CD4-positive, alpha-beta T cell (primary cell): ENCODE measurements around the gene SUPT4H1. TPM values are rescaled to one million over a fixed set of nuclear protein-coding genes. Genes with fewer than 3 reads are reported as not detected.

Experiments
- ATAC-seq: fragments of 200-7000 bp; cut with Tn5 transposase; one replicate; pipeline ENCODE4 v1.10.0; 2022; ENCODE audit warnings: mild to moderate bottlenecking; ENCODE audit not compliant: poor library complexity
- CTCF ChIA-PET: fragments of 350-600 bp; sonication (Branson Sonifier 250); formaldehyde crosslinking; loops from one replicate; lab custom pipeline; 2021; ENCODE audit warnings: antibody characterized with exemption, inconsistent platforms; lab: Charles Lee
- POLR2A ChIA-PET: fragments of 350-600 bp; sonication (Branson Sonifier 250); formaldehyde crosslinking; loops from one replicate; lab custom pipeline; 2021; ENCODE audit warnings: antibody characterized with exemption, inconsistent platforms; lab: Charles Lee
- DNase-seq, 14 experiments: peaks; one replicate each; pipeline ENCODE4 v3.0.0-alpha.2; 2013 to 2020; ENCODE audit warnings: mixed read lengths in 2 of 14
- H3K27ac ChIP-seq, 2 donors: one replicate each; pipeline versions ENCODE4 v1.5.1 to v1.7.0; 2013; ENCODE audit warnings: low read length in 2 of 2, low read depth in 1 of 2, mild to moderate bottlenecking in 1 of 2
- H3K27me3 ChIP-seq, 2 experiments: 1 replicate in 1 of 2; 2 replicates in 1 of 2; pipeline versions ENCODE4 v1.6.1 to v1.7.0; 2013; ENCODE audit warnings: low read length in 2 of 2, control low read depth in 1 of 2, mild to moderate bottlenecking in 1 of 2, moderate library complexity in 1 of 2; ENCODE audit not compliant: insufficient read depth in 2 of 2, control insufficient read depth in 1 of 2
- H3K36me3 ChIP-seq: one replicate; pipeline ENCODE4 v1.6.1; 2013; ENCODE audit warnings: low read length, control low read depth; ENCODE audit not compliant: insufficient read depth
- H3K4me1 ChIP-seq: one replicate; pipeline ENCODE4 v1.6.1; 2013; ENCODE audit warnings: low read length, control low read depth; ENCODE audit not compliant: insufficient read depth
- H3K4me3 ChIP-seq: one replicate; pipeline ENCODE4 v1.5.1; 2013; ENCODE audit warnings: mild to moderate bottlenecking, low read length, moderate library complexity
- H3K9me3 ChIP-seq, 2 experiments: 1 replicate in 1 of 2; 2 replicates in 1 of 2; pipeline versions ENCODE4 v1.6.1 to v1.7.0; 2013; ENCODE audit warnings: low read length in 2 of 2, mild to moderate bottlenecking in 2 of 2, control low read depth in 1 of 2, moderate library complexity in 1 of 2; ENCODE audit not compliant: control insufficient read depth in 1 of 2, insufficient read depth in 1 of 2
- H3K27ac Mint-ChIP-seq: one replicate; pipeline ENCODE4 v1.8.0; 2020; ENCODE audit warnings: mixed read lengths
- H3K27me3 Mint-ChIP-seq: one replicate; pipeline ENCODE4 v1.8.0; 2021; ENCODE audit warnings: mixed read lengths
- H3K36me3 Mint-ChIP-seq: one replicate; pipeline ENCODE4 v1.8.0; 2021; ENCODE audit warnings: low read depth, mixed read lengths
- H3K4me1 Mint-ChIP-seq: one replicate; pipeline ENCODE4 v1.8.0; 2021; ENCODE audit warnings: low read depth, mixed read lengths
- H3K4me3 Mint-ChIP-seq: one replicate; pipeline ENCODE4 v1.8.0; 2020; ENCODE audit warnings: mild to moderate bottlenecking, mixed read lengths
- H3K9me3 Mint-ChIP-seq: one replicate; pipeline ENCODE4 v1.8.0; 2020; ENCODE audit warnings: mixed read lengths
- intact Hi-C, 2 experiments: fragments of 100-400 bp; cut with DNase I in 1 of 2; cut with micrococcal nuclease in 1 of 2; formaldehyde crosslinking; loops; one replicate each; pipeline versions ENCODE4 v1.15.1 to v1.9.0; 2023 to 2025; cut with DNase I, micrococcal nuclease
- total RNA-seq, 174 experiments: library from RNA in 2 of 174; stranded (reverse) in 2 of 174; gene quantifications; one replicate each; pipeline ENCODE4 v1.2.3 and lab custom pipeline; 2021 to 2026
- TF ChIP-seq, protein P1 (sequence below): fragments of 200-600 bp; IDR thresholded peaks from one replicate; pipeline ENCODE4 v1.8.0; 2022; ENCODE audit warnings: antibody characterized with exemption, mild to moderate bottlenecking

The SUPT4H1 gene
- total RNA-seq, 2 experiments from 2014 or later: 46.5 to 47.0 TPM

DNA sequence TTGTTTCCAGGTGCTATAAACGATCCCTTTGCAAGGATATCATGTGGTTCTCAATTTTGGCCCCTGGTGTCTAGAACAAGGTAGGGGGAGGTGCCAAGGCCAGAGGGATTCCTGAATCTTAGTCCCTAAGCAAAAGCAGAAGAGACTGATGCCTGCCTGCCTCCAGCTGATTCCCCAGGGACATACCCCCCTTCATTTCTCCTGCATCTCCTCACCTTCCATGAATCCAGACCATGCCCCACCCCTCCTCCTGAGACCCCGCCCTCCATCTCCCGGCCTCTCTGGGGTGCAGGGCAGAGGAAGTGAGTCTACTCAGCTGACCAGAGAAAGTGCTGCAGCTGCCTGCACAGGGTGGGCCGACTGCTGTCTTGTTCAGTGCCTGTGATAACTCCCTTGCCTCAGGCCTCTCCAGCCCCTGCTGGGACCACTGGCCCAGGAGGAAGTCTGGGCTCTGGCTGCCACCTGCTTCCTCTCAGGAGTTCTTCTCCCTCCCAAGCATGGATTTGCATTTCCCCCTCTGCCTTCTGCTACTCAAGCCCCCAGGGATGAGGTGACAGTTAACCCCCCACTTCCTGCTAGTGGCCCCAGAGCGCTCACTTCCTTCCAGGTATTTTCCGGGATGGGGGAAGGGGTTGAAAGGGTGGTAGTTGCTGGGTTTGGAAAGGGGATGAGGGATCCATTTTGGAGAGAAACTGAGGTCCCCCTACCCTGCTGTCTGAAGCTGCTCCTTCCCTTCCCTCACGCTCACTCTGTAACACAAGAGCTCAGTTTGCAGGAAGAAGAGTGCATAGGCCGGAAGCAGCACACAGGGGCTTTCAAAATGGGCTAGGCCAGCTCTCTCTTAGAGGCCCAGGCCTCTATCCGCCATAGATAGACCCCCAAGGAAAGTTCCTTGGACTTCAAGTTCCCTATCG is 12.9 kb downstream of the SUPT4H1 start:
- Histone ChIP-seq H3K4me3 (peak overlapping the region; percentile 84), H3K27ac (peak overlapping the region; percentile 97 to 98), H3K27me3 (no peaks in the 10 kb centered on the region), H3K36me3 (peaks cover 10% of the 10 kb centered on the region), H3K4me1 (peaks cover 100% of the 10 kb centered on the region), H3K9me3 (no peaks in the 10 kb centered on the region)
- ATAC-seq: no peak
- intact Hi-C loops: loop anchor here (1.0 to 10.0 kb wide), 7 partner anchors 10 to 1254 kb away; partner anchors contain the start of genes AKAP1 (in 1 of the 2), MRPS23 (in 1 of the 2), MTMR4 (in 1 of the 2) and TRIM37 (in 1 of the 2)
- TF ChIP-seq, protein P1, sequence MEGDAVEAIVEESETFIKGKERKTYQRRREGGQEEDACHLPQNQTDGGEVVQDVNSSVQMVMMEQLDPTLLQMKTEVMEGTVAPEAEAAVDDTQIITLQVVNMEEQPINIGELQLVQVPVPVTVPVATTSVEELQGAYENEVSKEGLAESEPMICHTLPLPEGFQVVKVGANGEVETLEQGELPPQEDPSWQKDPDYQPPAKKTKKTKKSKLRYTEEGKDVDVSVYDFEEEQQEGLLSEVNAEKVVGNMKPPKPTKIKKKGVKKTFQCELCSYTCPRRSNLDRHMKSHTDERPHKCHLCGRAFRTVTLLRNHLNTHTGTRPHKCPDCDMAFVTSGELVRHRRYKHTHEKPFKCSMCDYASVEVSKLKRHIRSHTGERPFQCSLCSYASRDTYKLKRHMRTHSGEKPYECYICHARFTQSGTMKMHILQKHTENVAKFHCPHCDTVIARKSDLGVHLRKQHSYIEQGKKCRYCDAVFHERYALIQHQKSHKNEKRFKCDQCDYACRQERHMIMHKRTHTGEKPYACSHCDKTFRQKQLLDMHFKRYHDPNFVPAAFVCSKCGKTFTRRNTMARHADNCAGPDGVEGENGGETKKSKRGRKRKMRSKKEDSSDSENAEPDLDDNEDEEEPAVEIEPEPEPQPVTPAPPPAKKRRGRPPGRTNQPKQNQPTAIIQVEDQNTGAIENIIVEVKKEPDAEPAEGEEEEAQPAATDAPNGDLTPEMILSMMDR: no peak
- peaks cover 99% of the 10 kb centered on the region for H3K4me1 Mint-ChIP-seq
- POLR2A ChIA-PET: interaction anchor here (1.3 to 18.5 kb wide), 6 partner anchors 7 to 332 kb away, joined by 3 to 1359 read pairs (median 90); partner anchors contain the start of genes MKS1, RNF43, SRSF1 and SUPT4H1
- peak in 6 of 14 experiments; percentile 14 to 65 (median 56) for DNase-seq
- peaks cover 49% of the 10 kb centered on the region for H3K36me3 Mint-ChIP-seq
- H3K9me3 Mint-ChIP-seq: no peaks in the 10 kb centered on the region
- peak overlapping the region; percentile 90 for H3K4me3 Mint-ChIP-seq
- peak overlapping the region; percentile 84 for H3K27ac Mint-ChIP-seq
- no peaks in the 10 kb centered on the region for H3K27me3 Mint-ChIP-seq
- CTCF ChIA-PET: interaction anchor here (0.9 to 9.0 kb wide), 4 partner anchors 11 to 90 kb away, joined by 3 to 211 read pairs (median 7); partner anchors contain the start of genes RNF43 and TSPOAP1

DNA sequence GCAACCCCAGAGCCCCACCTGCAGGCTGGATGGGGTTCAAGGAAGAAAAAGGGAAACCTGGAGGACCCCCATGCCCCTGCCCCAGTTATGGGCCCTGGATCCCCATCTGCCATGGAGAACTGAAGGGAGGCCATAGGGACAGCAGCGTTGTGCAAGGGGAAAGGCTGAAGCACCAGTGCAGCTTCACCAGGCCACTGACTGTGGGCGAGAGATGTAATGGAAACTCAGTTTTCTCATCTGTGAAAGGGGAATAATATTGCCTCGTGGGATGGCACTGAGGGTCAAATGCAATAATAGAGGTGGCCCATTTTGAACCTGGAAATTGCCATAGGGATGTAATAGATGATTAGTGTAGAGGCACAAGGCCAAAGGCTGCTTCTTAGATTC is 13.6 kb downstream of the SUPT4H1 start:
- Histone ChIP-seq H3K27ac (peak overlapping the region; percentile 97 to 98), H3K36me3 (peaks cover 10% of the 10 kb centered on the region), H3K4me1 (peaks cover 100% of the 10 kb centered on the region), H3K4me3 (peak overlapping the region; percentile 84), H3K9me3 (no peaks in the 10 kb centered on the region), H3K27me3 (no peaks in the 10 kb centered on the region)
- peak overlapping the region; percentile 84 for H3K27ac Mint-ChIP-seq
- DNase-seq (no peak), ATAC-seq (peak; percentile 0)
- H3K9me3 Mint-ChIP-seq: no peaks in the 10 kb centered on the region
- ChIA-PET CTCF (interaction anchor here (1.0 to 3.6 kb wide), 5 partner anchors 11 to 89 kb away, joined by 3 to 39 read pairs (median 7); partner anchors contain the start of genes RNF43 and TSPOAP1), POLR2A (interaction anchor here (0.9 to 18.5 kb wide), 10 partner anchors 7 to 1369 kb away, joined by 3 to 1359 read pairs (median 8); partner anchors contain the start of genes DYNLL2, HSF5, PTRH2 and RNF43)
- H3K4me1 Mint-ChIP-seq: peaks cover 98% of the 10 kb centered on the region
- no peaks in the 10 kb centered on the region for H3K27me3 Mint-ChIP-seq
- intact Hi-C loops: loop anchor here (10.0 kb wide), 6 partner anchors 176 to 1254 kb away; partner anchors contain the start of genes AKAP1 (in 1 of the 2), MRPS23 (in 1 of the 2), MTMR4 (in 1 of the 2) and TRIM37 (in 1 of the 2)
- TF ChIP-seq, protein P1: no peak
- H3K4me3 Mint-ChIP-seq: peak overlapping the region; percentile 90
- peaks cover 44% of the 10 kb centered on the region for H3K36me3 Mint-ChIP-seq
